NCI-H2029 (cell line): ENCODE results near the gene STRIP1.

Experiments used
- DNase-seq: peaks from one replicate; lab custom pipeline; 2025; lab: John Stamatoyannopoulos, UW

STRIP1 gene

GRCh38 chr1:110098222-110099026 lies 64.0 kb downstream of the STRIP1 start:
- DNase-seq = no peak

GRCh38 chr1:110100335-110100734 lies 65.9 kb downstream of the STRIP1 start:
- no peak for DNase-seq

- no peak for DNase-seq
Measured at GRCh38 chr1:110102081-110102480, 67.7 kb downstream of the STRIP1 start.
